GM12892 (cell line): Measurements from ENCODE around the gene DPP6.

Source experiments
- DNase-seq: peaks from one replicate; pipeline ENCODE4 v3.0.0; 2011; ENCODE audit not compliant: insufficient read length
- FAIRE-seq: peaks from 2 replicates; lab custom pipeline; 2011; peaks lifted over from hg19 to GRCh38; lab: Jason Lieb, UNC
- POLR2A ChIP-seq: IDR thresholded peaks from 2 replicates; pipeline ENCODE4 v1.6.1; 2011; ENCODE audit warnings: low read depth, low read length, control low read depth
- POLR2AphosphoS5 ChIP-seq: IDR thresholded peaks from 2 replicates; pipeline ENCODE4 v1.6.1; 2011; ENCODE audit warnings: low read depth, low read length, control low read depth
- TAF1 ChIP-seq: IDR thresholded peaks from 2 replicates; pipeline ENCODE4 v1.6.1; 2011; ENCODE audit warnings: low read depth, mild to moderate bottlenecking, control low read depth, low read length, borderline replicate concordance

The DPP6 gene

GRCh38 chr7:154859747-154860620 lies 807.8 kb downstream of the DPP6 start:
- FAIRE-seq (no peak), DNase-seq (no peak)
- no peak for TF ChIP-seq POLR2A
- TF ChIP-seq TAF1 = no peak
- TF ChIP-seq POLR2AphosphoS5 = no peak

GRCh38 chr7:154860621-154861375 lies 808.6 kb downstream of the DPP6 start:
- no peak for DNase-seq
- no peak for TF ChIP-seq POLR2A
- no peak for TF ChIP-seq TAF1
- TF ChIP-seq POLR2AphosphoS5 = no peak
- no peak for FAIRE-seq

DNA sequence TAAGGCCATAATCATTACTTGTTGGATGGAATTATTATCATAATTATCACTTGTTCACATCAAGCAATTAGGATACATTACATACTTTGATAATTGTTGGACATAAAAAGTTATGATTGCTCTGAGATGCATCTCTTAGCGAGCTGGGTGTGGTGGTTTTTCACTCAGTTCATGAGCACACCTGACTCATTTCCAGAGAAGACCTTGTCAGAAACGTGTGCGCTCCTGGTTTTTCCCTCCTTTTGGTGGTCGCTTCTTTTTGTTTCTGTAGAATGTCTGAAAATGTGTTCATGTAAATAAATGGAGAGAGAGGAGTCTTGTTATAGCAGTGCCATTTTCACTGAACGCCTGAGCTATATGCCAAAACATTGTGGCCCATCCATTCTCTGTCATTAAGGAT lies 809.4 kb downstream of the DPP6 start:
- TF ChIP-seq POLR2A = no peak
- TF ChIP-seq POLR2AphosphoS5 = no peak
- no peak for TF ChIP-seq TAF1
- DNase-seq (no peak), FAIRE-seq (no peak)

DNA sequence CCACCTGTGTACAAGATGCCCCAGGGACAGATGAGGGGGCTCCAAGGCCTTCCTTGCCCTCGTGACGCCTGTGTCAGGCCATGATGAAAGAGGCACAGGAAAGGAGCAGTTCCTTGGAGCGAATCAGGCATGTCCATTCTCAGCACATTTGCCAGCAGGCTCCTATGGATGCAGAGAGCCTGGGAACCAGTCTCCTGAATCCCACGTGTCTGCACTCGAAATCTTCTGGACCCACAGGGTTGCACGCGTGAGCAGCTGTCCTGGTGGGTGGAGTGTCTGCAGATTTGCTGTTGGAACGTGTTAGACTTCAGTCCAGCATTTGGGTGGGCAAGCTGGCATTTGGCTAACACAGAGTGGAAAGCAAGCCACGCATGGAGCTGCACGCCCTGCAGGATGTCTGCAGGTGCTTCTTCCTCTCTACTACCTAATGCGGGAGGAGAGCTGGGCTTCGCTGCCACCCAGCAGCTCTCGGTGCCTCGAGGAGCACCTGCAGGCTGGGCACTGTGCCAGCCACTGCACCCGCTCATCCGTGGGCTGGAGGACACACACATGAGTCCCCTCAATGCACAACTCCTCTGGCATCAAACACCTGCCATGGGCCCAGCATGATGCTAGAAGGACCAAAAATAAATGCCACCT lies 810.1 kb downstream of the DPP6 start:
- FAIRE-seq (no peak), DNase-seq (no peak)
- no peak for TF ChIP-seq POLR2AphosphoS5
- TF ChIP-seq POLR2A = no peak
- TF ChIP-seq TAF1 = no peak

DNA sequence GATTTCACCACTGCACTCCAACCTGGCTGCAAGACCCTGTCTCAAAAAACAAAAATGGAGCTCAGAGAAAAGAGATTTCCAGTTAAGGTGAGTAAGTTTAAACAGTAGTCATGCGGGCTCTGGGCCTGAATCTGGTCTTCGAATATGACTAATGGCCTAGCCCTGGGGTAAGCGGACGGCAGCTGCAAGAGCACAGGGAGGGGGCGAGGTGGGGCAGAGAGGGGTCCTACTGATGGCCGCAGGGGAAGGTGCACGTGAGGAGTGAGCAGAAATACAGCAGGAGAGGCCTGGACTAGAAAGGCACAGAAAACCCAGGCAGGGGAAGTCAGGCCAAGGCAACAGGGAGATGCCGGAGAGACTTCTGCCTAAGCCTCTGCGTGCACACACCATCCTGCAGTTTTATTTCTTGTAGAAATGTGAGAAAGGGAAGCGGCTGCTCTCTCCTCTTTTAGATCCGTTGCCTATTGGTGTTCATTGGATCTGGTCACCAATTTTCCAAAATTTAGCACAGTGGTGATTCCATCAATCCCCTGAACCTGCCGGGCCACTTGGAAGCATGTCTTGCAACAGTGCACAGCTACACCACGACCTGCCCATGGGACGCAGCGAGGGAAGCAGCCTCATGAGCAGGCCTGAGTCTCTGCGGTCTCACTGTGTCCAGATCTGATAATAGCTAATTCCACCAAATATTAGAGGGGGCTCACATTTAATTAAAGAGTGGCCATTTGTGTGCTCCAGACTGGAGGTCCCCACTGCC lies 811.7 kb downstream of the DPP6 start:
- TF ChIP-seq POLR2AphosphoS5 (no peak), TAF1 (no peak), POLR2A (no peak)
- no peak for FAIRE-seq
- DNase-seq = no peak

GRCh38 chr7:154864523-154864891 lies 812.3 kb downstream of the DPP6 start:
- TF ChIP-seq TAF1 (no peak), POLR2AphosphoS5 (no peak), POLR2A (no peak)
- FAIRE-seq (no peak), DNase-seq (no peak)

DNA sequence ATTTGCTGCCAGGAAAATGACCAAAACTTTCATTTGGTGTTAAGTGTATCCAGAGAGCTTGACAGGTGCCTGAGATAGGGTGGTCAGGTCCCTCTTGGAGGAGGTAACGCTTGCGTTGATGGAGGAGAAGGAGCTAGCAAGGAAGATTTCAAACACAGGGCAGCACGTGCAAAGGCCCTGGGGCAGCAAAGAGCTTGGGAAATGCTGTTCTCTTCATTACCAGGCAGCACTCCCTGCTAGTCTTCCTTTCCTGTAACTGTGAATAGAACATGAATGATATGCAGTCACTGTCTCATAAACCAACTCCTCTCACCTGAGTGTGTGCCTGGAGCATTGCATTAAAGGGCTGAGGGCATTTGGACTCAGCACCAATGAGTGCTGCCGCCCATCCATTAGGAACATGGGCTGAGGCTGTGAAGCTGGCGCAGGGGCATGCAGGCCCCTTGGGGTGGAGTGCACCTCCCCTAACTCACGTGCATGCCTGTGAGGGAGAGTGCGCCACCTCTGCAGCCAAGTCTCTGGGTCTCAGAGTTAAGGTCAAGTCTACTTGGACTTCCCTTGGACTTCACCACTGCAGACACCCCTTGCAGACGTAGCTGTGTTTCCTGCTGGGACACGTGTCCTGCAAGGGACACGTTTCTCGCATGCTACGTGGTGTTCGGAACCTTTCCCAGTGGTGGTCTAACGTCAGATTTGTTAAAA lies 813.9 kb downstream of the DPP6 start:
- FAIRE-seq = no peak

GRCh38 chr7:154867068-154867467 lies 814.9 kb downstream of the DPP6 start:
- peak; percentile 53 for FAIRE-seq
- TF ChIP-seq TAF1 = no peak
- TF ChIP-seq POLR2A = no peak
- TF ChIP-seq POLR2AphosphoS5 = no peak

More for the DNA sequence above, 813.9 kb downstream of the DPP6 start:
- DNase-seq = no peak
- TF ChIP-seq POLR2AphosphoS5 (no peak), POLR2A (no peak), TAF1 (no peak)

DNA sequence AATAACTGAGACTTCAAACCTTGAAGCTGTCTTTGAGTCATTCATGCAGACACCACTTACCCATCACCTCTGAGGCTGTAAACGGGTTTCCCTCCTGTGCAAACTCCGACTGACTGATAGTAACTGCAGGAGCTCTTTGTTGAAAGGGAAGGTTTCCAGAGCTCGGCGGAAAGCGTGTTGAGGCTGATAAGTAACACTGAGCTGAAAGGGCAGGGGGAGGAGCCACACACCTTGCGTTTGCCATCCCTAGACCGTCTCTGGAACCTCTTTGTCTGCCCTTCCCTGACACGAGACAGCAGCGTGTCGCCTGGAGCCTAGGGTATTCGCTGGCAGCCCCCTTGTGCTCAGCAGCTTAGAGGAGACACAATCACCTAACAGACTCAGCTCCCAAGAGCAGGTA lies 816.7 kb downstream of the DPP6 start:
- no peak for DNase-seq
- TF ChIP-seq TAF1 (no peak), POLR2A (no peak), POLR2AphosphoS5 (no peak)
- FAIRE-seq = no peak

More at GRCh38 chr7:154867068-154867467, 814.9 kb downstream of the DPP6 start:
- DNase-seq = no peak

- FAIRE-seq = no peak
- no peak for DNase-seq
- TF ChIP-seq POLR2A = no peak
- no peak for TF ChIP-seq POLR2AphosphoS5
- TF ChIP-seq TAF1 = no peak
These were observed 817.2 kb downstream of the DPP6 start for GRCh38 chr7:154869436-154869835.

- FAIRE-seq (no peak), DNase-seq (no peak)
- no peak for TF ChIP-seq POLR2A
- no peak for TF ChIP-seq TAF1
- no peak for TF ChIP-seq POLR2AphosphoS5
These were observed 819.3 kb downstream of the DPP6 start for GRCh38 chr7:154871507-154871906.
